OCI-LY3 (cell line): Measurements from ENCODE around the gene LRFN2.

Source experiments
- H2AFZ ChIP-seq: fragments of 200-600, 300-600 bp; shearing (Covaris generic); 2 replicates; pipeline ENCODE4 v1.6.0; 2014; ENCODE audit warnings: antibody characterized with exemption, low read depth, low read length
- H3K27ac ChIP-seq: fragments of 200-600, 300-600 bp; sonication (generic); 2 replicates; pipeline ENCODE4 v1.5.1; 2014; ENCODE audit warnings: mild to moderate bottlenecking, low read length, moderate library complexity, mixed read lengths
- H3K27me3 ChIP-seq: fragments of 200-600, 300-600 bp; sonication (generic); 2 replicates; pipeline ENCODE4 v1.6.1; 2014; ENCODE audit warnings: low read depth, low read length, mixed read lengths
- H3K36me3 ChIP-seq: fragments of 200-600, 300-600 bp; sonication (generic); replicated peaks from 2 replicates; pipeline ENCODE3; 2014; ENCODE audit warnings: low read depth, low read length, mixed read lengths
- H3K4me1 ChIP-seq: fragments of 300-600, 200-600 bp; sonication (generic); 2 replicates; pipeline ENCODE4 v1.6.1; 2014; ENCODE audit warnings: low read length, mixed read lengths
- H3K4me2 ChIP-seq: fragments of 200-600, 300-600 bp; sonication (generic); 2 replicates; pipeline ENCODE4 v1.6.1; 2014; ENCODE audit warnings: low read length, mixed read lengths
- H3K4me3 ChIP-seq: fragments of 300-600, 200-600 bp; sonication (generic); 2 replicates; pipeline ENCODE4 v1.5.1; 2014; ENCODE audit warnings: antibody characterized with exemption, mild to moderate bottlenecking, low read length, moderate library complexity
- H3K79me2 ChIP-seq: fragments of 300-600, 200-600 bp; shearing (Covaris generic); 2 replicates; pipeline ENCODE4 v1.6.1; 2014; ENCODE audit warnings: mild to moderate bottlenecking, low read length, mixed read lengths
- H3K9ac ChIP-seq: fragments of 300-600, 200-600 bp; shearing (Covaris generic); 2 replicates; pipeline ENCODE4 v1.6.0; 2014; ENCODE audit warnings: mild to moderate bottlenecking, low read length, moderate library complexity
- H3K9me3 ChIP-seq: fragments of 200-600, 300-600 bp; shearing (Covaris generic); 2 replicates; pipeline ENCODE4 v1.6.1; 2014; ENCODE audit warnings: low read length, mixed read lengths; ENCODE audit not compliant: insufficient read depth
- H4K20me1 ChIP-seq: fragments of 200-600, 300-600 bp; sonication (generic); 2 replicates; pipeline ENCODE4 v1.6.1; 2016; ENCODE audit warnings: low read length, mixed read lengths; ENCODE audit not compliant: insufficient read depth
- CTCF ChIP-seq: fragments of 200-600, 300-600 bp; sonication (generic); IDR thresholded peaks from 2 replicates; pipeline ENCODE4 v1.5.1; 2014; ENCODE audit warnings: antibody characterized with exemption, low read length, low read depth
- EZH2phosphoT487 ChIP-seq: fragments of 200-600 bp; shearing (Covaris generic); IDR thresholded peaks from 2 replicates; pipeline ENCODE4 v1.6.1; 2018; ENCODE audit warnings: antibody characterized with exemption, mixed run types, low read depth

LRFN2 gene

GRCh38 chr6:40427196-40427595 lies 160.0 kb downstream of the LRFN2 start:
- TF ChIP-seq CTCF (no peak), EZH2phosphoT487 (no peak)
- Histone ChIP-seq H3K79me2 (no peaks in the 10 kb centered on the region), H3K4me2 (no peak overlapping the region), H3K27ac (no peak overlapping the region), H3K4me1 (no peaks in the 10 kb centered on the region), H3K36me3 (no peaks in the 10 kb centered on the region), H3K4me3 (no peak overlapping the region), H3K9ac (no peak overlapping the region), H3K27me3 (peaks cover 26% of the 10 kb centered on the region), H4K20me1 (no peaks in the 10 kb centered on the region), H2AFZ (no peak overlapping the region), H3K9me3 (no peaks in the 10 kb centered on the region)

GRCh38 chr6:40426346-40427066 lies 160.7 kb downstream of the LRFN2 start:
- Histone ChIP-seq H3K79me2 (no peaks in the 10 kb centered on the region), H3K27ac (no peak overlapping the region), H3K27me3 (peaks cover 32% of the 10 kb centered on the region), H3K9ac (no peak overlapping the region), H2AFZ (no peak overlapping the region), H3K4me2 (no peak overlapping the region), H3K4me3 (no peak overlapping the region), H3K9me3 (no peaks in the 10 kb centered on the region), H3K36me3 (no peaks in the 10 kb centered on the region), H4K20me1 (no peaks in the 10 kb centered on the region), H3K4me1 (no peaks in the 10 kb centered on the region)
- TF ChIP-seq CTCF (no peak), EZH2phosphoT487 (no peak)

- no peaks in the 10 kb centered on the region for H3K79me2 ChIP-seq
- H2AFZ ChIP-seq, result no peak overlapping the region
- H3K9me3 ChIP-seq, result no peaks in the 10 kb centered on the region
- H3K4me3 ChIP-seq, result no peak overlapping the region
- TF ChIP-seq CTCF, result no peak
- TF ChIP-seq EZH2phosphoT487, result no peak
- H3K36me3 ChIP-seq, result no peaks in the 10 kb centered on the region
- no peak overlapping the region for H3K4me2 ChIP-seq
- H3K27ac ChIP-seq, result no peak overlapping the region
- H3K9ac ChIP-seq, result no peak overlapping the region
- peaks cover 28% of the 10 kb centered on the region for H3K27me3 ChIP-seq
- H4K20me1 ChIP-seq, result no peaks in the 10 kb centered on the region
- no peaks in the 10 kb centered on the region for H3K4me1 ChIP-seq
Measured at GRCh38 chr6:40425192-40425919, 161.8 kb downstream of the LRFN2 start.

GRCh38 chr6:40422046-40422445 lies 165.1 kb downstream of the LRFN2 start:
- no peak overlapping the region for H3K27ac ChIP-seq
- H3K79me2 ChIP-seq, result no peaks in the 10 kb centered on the region
- no peak overlapping the region for H3K4me3 ChIP-seq
- no peaks in the 10 kb centered on the region for H3K9me3 ChIP-seq
- peaks cover 28% of the 10 kb centered on the region for H3K27me3 ChIP-seq
- no peak overlapping the region for H3K9ac ChIP-seq
- no peaks in the 10 kb centered on the region for H3K4me1 ChIP-seq
- no peak for TF ChIP-seq CTCF
- H3K36me3 ChIP-seq, result no peaks in the 10 kb centered on the region
- no peak overlapping the region for H3K4me2 ChIP-seq
- H2AFZ ChIP-seq, result no peak overlapping the region
- no peaks in the 10 kb centered on the region for H4K20me1 ChIP-seq
